Measurements from ENCODE around the gene KCNMA1. TPM values are rescaled to one million over a fixed set of nuclear protein-coding genes. Genes with fewer than 3 reads are reported as not detected.

The KCNMA1 gene
- total RNA-seq, 1 donor from 2014 or later, result 94.3 TPM

- DNase-seq (ENCODE audit: extremely low spot score in 2 of 2), result peak in 1 of 2 donors; percentile 56
- H3K36me3 ChIP-seq, result no peaks in the 10 kb centered on the region
- H3K9me3 ChIP-seq, result no peaks in the 10 kb centered on the region
- no peak overlapping the region for H3K27ac ChIP-seq
- no peak for TF ChIP-seq POLR2A (IDR thresholded peaks at IDR 0.05)
- intact Hi-C loops (cut with DNase I), result no loop called here
- peaks cover 14% of the 10 kb centered on the region for H3K4me1 ChIP-seq
- no peaks in the 10 kb centered on the region for H3K27me3 ChIP-seq
- no peak overlapping the region for H3K4me3 ChIP-seq
Measured at GRCh38 chr10:77114181-77114821, 523.3 kb downstream of the KCNMA1 start.

GRCh38 chr10:77111611-77112550 lies 525.7 kb downstream of the KCNMA1 start:
- Histone ChIP-seq H3K27me3 (no peaks in the 10 kb centered on the region), H3K27ac (peak overlapping the region; percentile 0), H3K4me3 (no peak overlapping the region), H3K4me1 (peaks cover 18% of the 10 kb centered on the region), H3K9me3 (no peaks in the 10 kb centered on the region), H3K36me3 (no peaks in the 10 kb centered on the region)
- TF ChIP-seq POLR2A (IDR thresholded peaks at IDR 0.05), result no peak
- peak; percentile 62 to 82 (median 81) for TF ChIP-seq CTCF (IDR thresholded peaks at IDR 0.05)
- no peak for TF ChIP-seq POLR2AphosphoS5 (IDR thresholded peaks at IDR 0.05; ENCODE audit: insufficient read depth in 1 of 2, low read depth in 1 of 2)
- intact Hi-C loops (cut with DNase I), result no loop called here
- peak in 1 of 2 donors; percentile 78 for DNase-seq (ENCODE audit: extremely low spot score in 2 of 2)

- peaks cover 23% of the 10 kb centered on the region for H3K4me1 ChIP-seq
- H3K36me3 ChIP-seq, result no peaks in the 10 kb centered on the region
- no peak for TF ChIP-seq POLR2AphosphoS5 (IDR thresholded peaks at IDR 0.05; ENCODE audit: insufficient read depth in 1 of 2, low read depth in 1 of 2)
- no peak for TF ChIP-seq CTCF (IDR thresholded peaks at IDR 0.05)
- no peak for TF ChIP-seq POLR2A (IDR thresholded peaks at IDR 0.05)
- DNase-seq (ENCODE audit: extremely low spot score in 2 of 2), result no peak
- no peaks in the 10 kb centered on the region for H3K27me3 ChIP-seq
- H3K9me3 ChIP-seq, result no peaks in the 10 kb centered on the region
- H3K4me3 ChIP-seq, result no peak overlapping the region
- H3K27ac ChIP-seq, result peak overlapping the region; percentile 7
- intact Hi-C loops (cut with DNase I), result no loop called here
Measured at GRCh38 chr10:77110757-77111156, 526.9 kb downstream of the KCNMA1 start.

- no peak for TF ChIP-seq POLR2AphosphoS5 (IDR thresholded peaks at IDR 0.05; ENCODE audit: insufficient read depth in 1 of 2, low read depth in 1 of 2)
- no peak for TF ChIP-seq POLR2A (IDR thresholded peaks at IDR 0.05)
- no peak for TF ChIP-seq CTCF (IDR thresholded peaks at IDR 0.05)
- Histone ChIP-seq H3K4me1 (peaks cover 33% of the 10 kb centered on the region), H3K9me3 (no peaks in the 10 kb centered on the region), H3K4me3 (no peak overlapping the region), H3K27ac (no peak overlapping the region), H3K36me3 (no peaks in the 10 kb centered on the region), H3K27me3 (no peaks in the 10 kb centered on the region)
- intact Hi-C loops (cut with DNase I), result loop anchor here (10.0 kb wide), 1 partner anchor 85 kb away; no protein-coding TSS in a partner anchor
- no peak for DNase-seq (ENCODE audit: extremely low spot score in 2 of 2)
Measured at GRCh38 chr10:77109351-77109994, 528.1 kb downstream of the KCNMA1 start.

- peaks cover 30% of the 10 kb centered on the region for H3K4me1 ChIP-seq
- peak in 1 of 2 donors; percentile 49 for DNase-seq (ENCODE audit: extremely low spot score in 2 of 2)
- H3K27me3 ChIP-seq, result no peaks in the 10 kb centered on the region
- intact Hi-C loops (cut with DNase I), result loop anchor here (10.0 kb wide), 1 partner anchor 82 kb away; no protein-coding TSS in a partner anchor
- no peak overlapping the region for H3K4me3 ChIP-seq
- H3K27ac ChIP-seq, result peak overlapping the region; percentile 42
- no peaks in the 10 kb centered on the region for H3K36me3 ChIP-seq
- no peak for TF ChIP-seq POLR2A (IDR thresholded peaks at IDR 0.05)
- no peaks in the 10 kb centered on the region for H3K9me3 ChIP-seq
Measured at GRCh38 chr10:77106676-77107075, 530.9 kb downstream of the KCNMA1 start.

All from vagina (tissue), 2 donors.